SK-N-SH (cell line): ENCODE results near the gene GAS7. TPM values are rescaled to one million over a fixed set of nuclear protein-coding genes. Genes with fewer than 3 reads are reported as not detected.

Experiments used
- CTCF ChIA-PET: fragments of 300-600, 350-600 bp; formaldehyde crosslinking; extraction: SDS; loops from one replicate; lab custom pipeline; 2021; lab: Yijun Ruan, JAX
- POLR2A ChIA-PET: fragments of 350-600 bp; sonication (Branson Sonifier 250); formaldehyde crosslinking; extraction: SDS; loops from one replicate; lab custom pipeline; 2020; ENCODE audit warnings: antibody characterized with exemption, inconsistent platforms; lab: Yijun Ruan, JAX
- DNase-seq: peaks from one replicate; pipeline ENCODE4 v3.0.0; 2012
- H2AFZ ChIP-seq: fragments of 200-600 bp; sonication (generic); 2 replicates; pipeline ENCODE4 v1.8.1; 2016; ENCODE audit warnings: antibody characterized with exemption, mild to moderate bottlenecking, low read depth
- H3F3A ChIP-seq: fragments of 200-600 bp; sonication (generic); replicated peaks from 2 replicates; pipeline ENCODE3; 2016; ENCODE audit warnings: antibody characterized with exemption, mild to moderate bottlenecking; ENCODE audit not compliant: insufficient read depth
- H3K27ac ChIP-seq, 2 experiments: fragments of 200-500 bp in 1 of 2; fragments of 200-600 bp in 1 of 2; sonication (Bioruptor generic) in 1 of 2; sonication (generic), shearing (Covaris generic) in 1 of 2; 2 replicates each; pipeline versions ENCODE4 v1.5.1 to v1.6.1; 2014 to 2016; ENCODE audit warnings: low read depth in 2 of 2, inconsistent platforms in 1 of 2, low read length in 1 of 2, mild to moderate bottlenecking in 1 of 2, mixed read lengths in 1 of 2
- H3K27me3 ChIP-seq: fragments of 200-600 bp; sonication (generic), shearing (Covaris generic); 2 replicates; pipeline ENCODE4 v1.6.1; 2016; ENCODE audit warnings: mixed run types; ENCODE audit not compliant: insufficient read depth
- H3K36me3 ChIP-seq, 2 experiments: fragments of 200-500 bp in 1 of 2; fragments of 200-600 bp in 1 of 2; sonication (Bioruptor generic) in 1 of 2; sonication (generic) in 1 of 2; replicated peaks in 1 of 2; 2 replicates each; pipeline versions ENCODE3 to v1.5.1; 2014 to 2016; ENCODE audit warnings: low read length in 1 of 2, mild to moderate bottlenecking in 1 of 2; ENCODE audit not compliant: insufficient read depth in 2 of 2, control insufficient read depth in 1 of 2
- H3K4me1 ChIP-seq, 2 experiments: fragments of 200-500 bp in 1 of 2; fragments of 200-600 bp in 1 of 2; sonication (Bioruptor generic) in 1 of 2; sonication (generic), shearing (Covaris generic) in 1 of 2; 2 replicates each; pipeline versions ENCODE4 v1.5.1 to v1.6.1; 2014 to 2016; ENCODE audit warnings: low read depth in 1 of 2, low read length in 1 of 2, mixed run types in 1 of 2; ENCODE audit not compliant: insufficient read depth in 2 of 2, control insufficient read depth in 1 of 2
- H3K4me2 ChIP-seq: fragments of 200-600 bp; sonication (generic), shearing (Covaris generic); 2 replicates; pipeline ENCODE4 v1.6.1; 2017; ENCODE audit warnings: mixed run types
- H3K4me3 ChIP-seq, 2 experiments: fragments of 200-500 bp in 1 of 2; fragments of 200-600 bp in 1 of 2; sonication (Bioruptor generic) in 1 of 2; sonication (generic), shearing (Covaris generic) in 1 of 2; 2 replicates each; pipeline versions ENCODE4 v1.5.1 to v1.8.1; 2014 to 2016; ENCODE audit warnings: low read depth in 2 of 2, inconsistent platforms in 1 of 2, low read length in 1 of 2, mild to moderate bottlenecking in 1 of 2, mixed read lengths in 1 of 2, moderate library complexity in 1 of 2
- H3K79me2 ChIP-seq: fragments of 200-600 bp; sonication (generic); 2 replicates; pipeline ENCODE4 v1.8.1; 2017; ENCODE audit warnings: mild to moderate bottlenecking; ENCODE audit not compliant: insufficient read depth
- H3K9ac ChIP-seq: fragments of 200-600 bp; sonication (generic); 2 replicates; pipeline ENCODE4 v1.6.1; 2017; ENCODE audit warnings: mixed run types
- H3K9me2 ChIP-seq: fragments of 200-600 bp; sonication (generic); 2 replicates; pipeline ENCODE4 v1.6.1; 2017; ENCODE audit warnings: mixed run types
- H3K9me3 ChIP-seq: fragments of 200-600 bp; sonication (generic); 2 replicates; pipeline ENCODE4 v1.6.1; 2017; ENCODE audit warnings: mixed run types, mild to moderate bottlenecking, moderate library complexity
- H4K20me1 ChIP-seq: fragments of 200-600 bp; sonication (generic); 2 replicates; pipeline ENCODE4 v1.6.1; 2017; ENCODE audit warnings: mild to moderate bottlenecking, mixed run types; ENCODE audit not compliant: insufficient read depth
- CHD2 ChIP-seq: fragments of 150-350 bp; IDR thresholded peaks from 2 replicates; pipeline ENCODE4 v1.6.1; 2018; ENCODE audit warnings: low read length; ENCODE audit not compliant: partially characterized antibody
- ELF1 ChIP-seq: IDR thresholded peaks from 2 replicates; pipeline ENCODE4 v1.4.0; 2012
- EZH2phosphoT487 ChIP-seq: fragments of 200-600 bp; sonication (generic); IDR thresholded peaks from 2 replicates; pipeline ENCODE4 v1.6.1; 2017; ENCODE audit warnings: low read depth, mixed run types, mild to moderate bottlenecking, antibody characterized with exemption, moderate library complexity, borderline replicate concordance
- FOSL2 ChIP-seq: IDR thresholded peaks from 2 replicates; pipeline ENCODE4 v1.4.0; 2012; ENCODE audit warnings: low read depth, mild to moderate bottlenecking, moderate library complexity, borderline replicate concordance
- FOXJ3 ChIP-seq: sonication (generic); formaldehyde crosslinking; IDR thresholded peaks from 2 replicates; pipeline ENCODE4 v1.5.1; 2020; ENCODE audit warnings: mild to moderate bottlenecking, missing genetic modification reagents
- FOXM1 ChIP-seq: IDR thresholded peaks from 2 replicates; pipeline ENCODE4 v1.4.0; 2012; ENCODE audit warnings: low read depth, mild to moderate bottlenecking
- GABPA ChIP-seq: IDR thresholded peaks from 2 replicates; pipeline ENCODE4 v1.4.0; 2012; ENCODE audit warnings: low read depth, mild to moderate bottlenecking
- MEF2A ChIP-seq: IDR thresholded peaks from 2 replicates; pipeline ENCODE4 v1.4.0; 2012; ENCODE audit warnings: low read depth, borderline replicate concordance
- NFIC ChIP-seq: IDR thresholded peaks from 2 replicates; pipeline ENCODE4 v1.4.0; 2012; ENCODE audit warnings: borderline replicate concordance
- POLR2AphosphoS5 ChIP-seq: IDR thresholded peaks from 2 replicates; pipeline ENCODE4 v1.6.1; 2012; ENCODE audit warnings: low read depth, low read length
- RAD21 ChIP-seq: IDR thresholded peaks from 2 replicates; pipeline ENCODE4 v1.6.1; 2012; ENCODE audit warnings: mild to moderate bottlenecking, low read length
- SIN3A ChIP-seq: IDR thresholded peaks from 2 replicates; pipeline ENCODE4 v1.6.1; 2012; ENCODE audit warnings: low read depth, mild to moderate bottlenecking, low read length, moderate library complexity, borderline replicate concordance
- SMC3 ChIP-seq: IDR thresholded peaks from 2 replicates; pipeline ENCODE4 v1.6.1; 2012; ENCODE audit warnings: low read depth, low read length, improper control_type of control experiment
- TCF12 ChIP-seq: IDR thresholded peaks from 2 replicates; pipeline ENCODE4 v1.4.0; 2012
- WGBS: methylation state at CpG from one replicate; pipeline ENCODE4 v1.1.6; 2017; ENCODE audit warnings: low lambda C conversion rate; 5-methylcytosine and 5-hydroxymethylcytosine counted together
- polyA plus RNA-seq, 3 experiments: library from polyadenylated mRNA; depleted of rRNA; stranded (reverse); fragments of >200 nt; gene quantifications; 2 replicates each; pipeline ENCODE4 v1.2.3, GENCODE V29; 2012
- TF ChIP-seq, protein P1 (sequence below): IDR thresholded peaks from 2 replicates; pipeline ENCODE4; 2012
- TF ChIP-seq, protein P2 (sequence below): IDR thresholded peaks from 2 replicates; pipeline ENCODE4 v1.6.1; 2012; ENCODE audit warnings: mild to moderate bottlenecking, low read depth, low read length, moderate library complexity
- TF ChIP-seq, protein P3 (sequence below): fragments of 150-350 bp; IDR thresholded peaks from 2 replicates; pipeline ENCODE4 v1.6.1; 2016; ENCODE audit warnings: mild to moderate bottlenecking, low read depth, low read length
- TF ChIP-seq, protein P4 (sequence below): IDR thresholded peaks from 2 replicates; pipeline ENCODE4 v1.4.0; 2012; ENCODE audit warnings: low read depth
- TF ChIP-seq, protein P5 (sequence below): fragments of 150-350 bp; IDR thresholded peaks from 2 replicates; pipeline ENCODE4 v1.6.1; 2017; ENCODE audit warnings: antibody characterized with exemption, low read length, low read depth, borderline replicate concordance

GAS7 gene
- polyA plus RNA-seq, 1 of the 3 experiments (the other 2 are of a cell fraction) = 0.12 TPM

DNA sequence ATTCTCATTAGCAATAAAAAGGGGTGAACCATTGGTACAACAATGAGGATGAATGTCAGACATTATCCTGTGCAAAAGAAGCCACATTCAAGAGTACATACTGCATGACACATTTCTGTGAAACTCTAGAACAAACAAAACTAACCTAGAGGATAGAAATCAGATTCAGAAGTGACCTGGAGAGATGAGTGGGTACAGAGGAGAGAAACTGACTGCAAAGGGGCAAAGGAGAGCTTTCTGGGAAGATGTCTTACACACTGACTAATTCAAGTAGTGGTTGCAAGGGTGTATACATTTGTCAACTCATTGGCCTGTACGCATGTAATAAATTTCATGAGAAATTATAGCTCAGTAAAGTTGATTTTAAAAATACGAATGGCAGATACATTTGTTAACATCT is 115.6 kb downstream of the GAS7 start:
- no peaks in the 10 kb centered on the region; a peak in 1 of 4 replicates for H3K4me1 ChIP-seq
- no peaks in the 10 kb centered on the region for H4K20me1 ChIP-seq
- no peak overlapping the region for H3K27ac ChIP-seq
- H3K4me3 ChIP-seq = no peak overlapping the region
- no peaks in the 10 kb centered on the region for H3K27me3 ChIP-seq
- H3K9me2 ChIP-seq = no peaks in the 10 kb centered on the region
- H3K36me3 ChIP-seq = no peaks in the 10 kb centered on the region
- ChIA-PET CTCF (no interaction called here), POLR2A (no interaction called here)
- no peak overlapping the region for H3K9ac ChIP-seq
- H3K4me2 ChIP-seq = no peak overlapping the region
- no peak for DNase-seq
- no peak overlapping the region for H2AFZ ChIP-seq
- H3K79me2 ChIP-seq = no peaks in the 10 kb centered on the region
- WGBS = 29% methylated on average over 2 of the region's 2 CpGs
- TF ChIP-seq SIN3A (no peak), FOXJ3 (CRISPR knock-in tag) (no peak), TCF12 (no peak), FOXM1 (no peak)
- TF ChIP-seq, protein P1, sequence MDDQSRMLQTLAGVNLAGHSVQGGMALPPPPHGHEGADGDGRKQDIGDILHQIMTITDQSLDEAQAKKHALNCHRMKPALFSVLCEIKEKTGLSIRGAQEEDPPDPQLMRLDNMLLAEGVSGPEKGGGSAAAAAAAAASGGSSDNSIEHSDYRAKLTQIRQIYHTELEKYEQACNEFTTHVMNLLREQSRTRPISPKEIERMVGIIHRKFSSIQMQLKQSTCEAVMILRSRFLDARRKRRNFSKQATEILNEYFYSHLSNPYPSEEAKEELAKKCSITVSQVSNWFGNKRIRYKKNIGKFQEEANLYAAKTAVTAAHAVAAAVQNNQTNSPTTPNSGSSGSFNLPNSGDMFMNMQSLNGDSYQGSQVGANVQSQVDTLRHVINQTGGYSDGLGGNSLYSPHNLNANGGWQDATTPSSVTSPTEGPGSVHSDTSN = no peak
- TF ChIP-seq, protein P2, sequence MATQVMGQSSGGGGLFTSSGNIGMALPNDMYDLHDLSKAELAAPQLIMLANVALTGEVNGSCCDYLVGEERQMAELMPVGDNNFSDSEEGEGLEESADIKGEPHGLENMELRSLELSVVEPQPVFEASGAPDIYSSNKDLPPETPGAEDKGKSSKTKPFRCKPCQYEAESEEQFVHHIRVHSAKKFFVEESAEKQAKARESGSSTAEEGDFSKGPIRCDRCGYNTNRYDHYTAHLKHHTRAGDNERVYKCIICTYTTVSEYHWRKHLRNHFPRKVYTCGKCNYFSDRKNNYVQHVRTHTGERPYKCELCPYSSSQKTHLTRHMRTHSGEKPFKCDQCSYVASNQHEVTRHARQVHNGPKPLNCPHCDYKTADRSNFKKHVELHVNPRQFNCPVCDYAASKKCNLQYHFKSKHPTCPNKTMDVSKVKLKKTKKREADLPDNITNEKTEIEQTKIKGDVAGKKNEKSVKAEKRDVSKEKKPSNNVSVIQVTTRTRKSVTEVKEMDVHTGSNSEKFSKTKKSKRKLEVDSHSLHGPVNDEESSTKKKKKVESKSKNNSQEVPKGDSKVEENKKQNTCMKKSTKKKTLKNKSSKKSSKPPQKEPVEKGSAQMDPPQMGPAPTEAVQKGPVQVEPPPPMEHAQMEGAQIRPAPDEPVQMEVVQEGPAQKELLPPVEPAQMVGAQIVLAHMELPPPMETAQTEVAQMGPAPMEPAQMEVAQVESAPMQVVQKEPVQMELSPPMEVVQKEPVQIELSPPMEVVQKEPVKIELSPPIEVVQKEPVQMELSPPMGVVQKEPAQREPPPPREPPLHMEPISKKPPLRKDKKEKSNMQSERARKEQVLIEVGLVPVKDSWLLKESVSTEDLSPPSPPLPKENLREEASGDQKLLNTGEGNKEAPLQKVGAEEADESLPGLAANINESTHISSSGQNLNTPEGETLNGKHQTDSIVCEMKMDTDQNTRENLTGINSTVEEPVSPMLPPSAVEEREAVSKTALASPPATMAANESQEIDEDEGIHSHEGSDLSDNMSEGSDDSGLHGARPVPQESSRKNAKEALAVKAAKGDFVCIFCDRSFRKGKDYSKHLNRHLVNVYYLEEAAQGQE = no peak
- TF ChIP-seq, protein P3, sequence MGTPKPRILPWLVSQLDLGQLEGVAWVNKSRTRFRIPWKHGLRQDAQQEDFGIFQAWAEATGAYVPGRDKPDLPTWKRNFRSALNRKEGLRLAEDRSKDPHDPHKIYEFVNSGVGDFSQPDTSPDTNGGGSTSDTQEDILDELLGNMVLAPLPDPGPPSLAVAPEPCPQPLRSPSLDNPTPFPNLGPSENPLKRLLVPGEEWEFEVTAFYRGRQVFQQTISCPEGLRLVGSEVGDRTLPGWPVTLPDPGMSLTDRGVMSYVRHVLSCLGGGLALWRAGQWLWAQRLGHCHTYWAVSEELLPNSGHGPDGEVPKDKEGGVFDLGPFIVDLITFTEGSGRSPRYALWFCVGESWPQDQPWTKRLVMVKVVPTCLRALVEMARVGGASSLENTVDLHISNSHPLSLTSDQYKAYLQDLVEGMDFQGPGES = no peak
- H3K9me3 ChIP-seq = no peaks in the 10 kb centered on the region
- H3F3A ChIP-seq = no peaks in the 10 kb centered on the region

DNA sequence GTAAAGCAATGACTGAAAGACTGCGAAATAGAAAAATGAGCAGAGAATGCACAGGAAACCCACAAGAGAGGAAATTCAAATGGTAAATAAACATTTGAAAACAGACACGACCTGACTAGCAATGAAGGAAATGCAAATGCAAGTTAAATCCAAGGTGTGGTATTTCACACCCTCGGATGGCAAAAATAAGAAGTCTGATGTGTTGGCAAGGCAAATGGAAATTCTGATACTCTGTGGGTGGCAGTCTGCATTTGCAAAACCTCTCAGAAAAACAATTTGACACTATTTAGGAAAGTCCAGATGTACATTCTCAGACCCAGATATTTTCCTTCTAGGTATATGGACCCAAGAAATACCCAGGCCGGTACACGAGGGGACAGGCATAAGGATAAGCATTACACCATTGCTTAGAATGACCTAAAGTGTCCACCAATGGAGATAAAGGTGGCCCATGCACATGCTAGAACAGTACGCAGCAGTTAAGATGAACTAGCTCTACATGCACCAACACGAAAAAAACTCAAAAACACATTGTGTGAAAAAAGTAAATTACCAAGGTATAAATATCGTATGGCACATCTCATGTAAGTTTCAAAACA is 116.7 kb downstream of the GAS7 start:
- Histone ChIP-seq H3K9me3 (no peaks in the 10 kb centered on the region), H3K9ac (no peak overlapping the region), H4K20me1 (no peaks in the 10 kb centered on the region), H3K79me2 (no peaks in the 10 kb centered on the region), H3K27me3 (no peaks in the 10 kb centered on the region), H3K27ac (no peak overlapping the region), H3K4me3 (no peak overlapping the region), H2AFZ (no peak overlapping the region), H3F3A (no peaks in the 10 kb centered on the region), H3K36me3 (no peaks in the 10 kb centered on the region), H3K9me2 (no peaks in the 10 kb centered on the region), H3K4me1 (no peaks in the 10 kb centered on the region; a peak in 1 of 4 replicates), H3K4me2 (no peak overlapping the region)
- ChIA-PET CTCF (no interaction called here), POLR2A (no interaction called here)
- WGBS = 30% methylated on average over 8 of the region's 8 CpGs
- no peak for DNase-seq
- TF ChIP-seq EZH2phosphoT487 = no peak
- TF ChIP-seq TCF12 = no peak
- no peak for TF ChIP-seq NFIC
- no peak for TF ChIP-seq MEF2A
- no peak for TF ChIP-seq FOXM1
- no peak for TF ChIP-seq FOXJ3 (CRISPR knock-in tag)
- TF ChIP-seq GABPA = no peak
- no peak for TF ChIP-seq SMC3
- no peak for TF ChIP-seq CHD2
- TF ChIP-seq POLR2AphosphoS5 = no peak
- TF ChIP-seq ELF1 = no peak
- TF ChIP-seq, protein P4, sequence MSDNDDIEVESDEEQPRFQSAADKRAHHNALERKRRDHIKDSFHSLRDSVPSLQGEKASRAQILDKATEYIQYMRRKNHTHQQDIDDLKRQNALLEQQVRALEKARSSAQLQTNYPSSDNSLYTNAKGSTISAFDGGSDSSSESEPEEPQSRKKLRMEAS = no peak
- no peak for TF ChIP-seq RAD21
- TF ChIP-seq, protein P5, sequence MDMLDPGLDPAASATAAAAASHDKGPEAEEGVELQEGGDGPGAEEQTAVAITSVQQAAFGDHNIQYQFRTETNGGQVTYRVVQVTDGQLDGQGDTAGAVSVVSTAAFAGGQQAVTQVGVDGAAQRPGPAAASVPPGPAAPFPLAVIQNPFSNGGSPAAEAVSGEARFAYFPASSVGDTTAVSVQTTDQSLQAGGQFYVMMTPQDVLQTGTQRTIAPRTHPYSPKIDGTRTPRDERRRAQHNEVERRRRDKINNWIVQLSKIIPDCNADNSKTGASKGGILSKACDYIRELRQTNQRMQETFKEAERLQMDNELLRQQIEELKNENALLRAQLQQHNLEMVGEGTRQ = no peak
- TF ChIP-seq SIN3A = no peak
- TF ChIP-seq FOSL2 = no peak
- TF ChIP-seq, protein P3 = no peak
- TF ChIP-seq, all 33 proteins: peak for 0
